ENCODE data around the gene APOL3. TPM values are rescaled to one million over a fixed set of nuclear protein-coding genes. Genes with fewer than 3 reads are reported as not detected.
"Not testable (repeated sequence)": the region's sequence is repeated elsewhere in the genome, so short reads cannot be mapped to it uniquely, and the experiment has no call there.

The APOL3 gene
- total RNA-seq, 2 donors from 2014 or later: 55.6 to 55.7 TPM

DNA sequence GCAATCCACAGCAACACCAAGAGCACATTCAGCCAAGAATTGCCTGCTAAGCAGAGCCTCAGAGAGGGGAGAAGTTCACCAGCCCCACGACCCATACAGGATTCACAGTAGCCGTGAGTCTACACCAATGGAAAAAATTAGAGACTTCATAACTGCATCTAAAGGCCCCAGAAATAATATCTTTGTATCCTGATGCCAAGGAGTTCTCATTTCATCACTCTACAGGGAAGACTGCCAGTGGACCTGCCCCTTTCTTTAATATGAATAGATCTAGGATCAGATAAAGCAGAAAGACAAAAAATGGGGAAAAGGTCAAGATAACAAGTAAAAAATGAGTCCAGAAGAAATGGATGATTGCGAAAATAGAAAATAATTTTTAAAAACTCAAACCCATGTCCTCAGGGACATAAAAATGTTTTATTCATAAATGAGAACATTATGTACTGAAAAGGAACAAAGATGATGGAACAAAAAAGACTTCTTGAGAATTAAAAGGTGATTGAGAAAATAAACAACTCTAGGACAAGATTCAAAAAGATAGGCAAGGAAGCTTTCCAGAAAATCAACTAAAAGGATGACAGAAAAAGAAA is 9.5 kb downstream of the APOL3 start:
- DNase-seq (no peak), ATAC-seq (replicated peaks in 1 of 2) (no peak)
- no peaks in the 10 kb centered on the region for H3K27me3 Mint-ChIP-seq (ENCODE audit: low read depth)
- peaks cover 65% of the 10 kb centered on the region for H3K4me1 Mint-ChIP-seq (ENCODE audit: low read depth)
- H3K9me3 Mint-ChIP-seq: peaks cover 3% of the 10 kb centered on the region in 2 donors
- no peak overlapping the region for H3K4me3 Mint-ChIP-seq
- peak overlapping the region; percentile 68 for H3K27ac Mint-ChIP-seq
- H3K36me3 Mint-ChIP-seq (ENCODE audit: insufficient read depth in 2 of 2): peaks cover 11 to 21% of the 10 kb centered on the region in 2 donors

DNA sequence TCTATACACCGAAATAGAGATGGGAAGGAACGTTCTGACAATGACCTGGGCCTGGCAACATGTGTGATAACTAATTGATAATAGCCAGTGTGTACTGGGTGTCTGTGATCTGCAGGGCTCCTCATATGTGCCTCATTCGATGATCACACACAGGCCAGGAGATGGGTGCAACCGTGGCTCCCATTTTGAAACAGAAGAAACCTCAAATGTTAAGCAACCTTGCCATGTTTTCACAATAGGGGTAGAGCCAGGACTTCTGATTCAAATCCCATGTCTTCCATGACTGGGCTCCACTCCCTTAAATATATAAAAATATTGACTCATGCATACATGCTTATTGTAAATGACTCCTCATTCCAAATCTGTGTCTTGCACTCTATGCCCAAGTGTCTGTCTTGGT is 11.1 kb downstream of the APOL3 start:
- Mint-ChIP-seq H3K4me3 (no peak overlapping the region), H3K4me1 (ENCODE audit: low read depth) (peaks cover 53% of the 10 kb centered on the region), H3K27ac (peak overlapping the region; percentile 68)

DNA sequence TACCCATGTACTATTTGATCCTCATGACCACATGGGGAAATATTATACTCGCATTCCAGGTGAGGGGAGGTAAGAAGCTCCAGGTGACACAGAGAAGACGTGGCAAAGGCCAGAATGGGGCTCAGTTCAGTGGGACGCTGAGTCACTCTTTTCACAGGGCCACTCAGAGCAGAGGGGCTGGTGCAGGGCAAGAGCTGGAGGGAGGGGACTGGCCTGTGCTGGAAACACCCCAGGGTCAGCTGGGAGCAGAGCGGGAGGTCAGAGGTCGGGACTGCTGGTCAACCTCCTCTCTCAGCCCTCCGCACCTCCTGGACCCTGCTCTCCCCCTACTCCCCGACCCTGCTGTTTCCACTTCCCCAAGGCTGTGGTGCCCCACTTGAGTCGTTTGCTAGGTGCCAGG is 12.1 kb downstream of the APOL3 start:
- no peak for ATAC-seq (replicated peaks in 1 of 2)
- H3K4me1 Mint-ChIP-seq (ENCODE audit: low read depth): peaks cover 43% of the 10 kb centered on the region
- H3K9me3 Mint-ChIP-seq: peaks cover 3% of the 10 kb centered on the region in 2 donors
- no peak overlapping the region for H3K4me3 Mint-ChIP-seq
- H3K27ac Mint-ChIP-seq: no peak overlapping the region
- H3K27me3 Mint-ChIP-seq (ENCODE audit: low read depth): no peaks in the 10 kb centered on the region
- DNase-seq: no peak
- H3K36me3 Mint-ChIP-seq (ENCODE audit: insufficient read depth in 2 of 2): peaks cover 6 to 8% of the 10 kb centered on the region in 2 donors

More for the DNA sequence above, 11.1 kb downstream of the APOL3 start:
- H3K27me3 Mint-ChIP-seq (ENCODE audit: low read depth): no peaks in the 10 kb centered on the region
- ATAC-seq (replicated peaks in 1 of 2) (peak in 1 of 2 donors; percentile 26), DNase-seq (no peak)
- peaks cover 3% of the 10 kb centered on the region in 2 donors for H3K9me3 Mint-ChIP-seq
- peaks cover 6 to 12% of the 10 kb centered on the region in 2 donors for H3K36me3 Mint-ChIP-seq (ENCODE audit: insufficient read depth in 2 of 2)

DNA sequence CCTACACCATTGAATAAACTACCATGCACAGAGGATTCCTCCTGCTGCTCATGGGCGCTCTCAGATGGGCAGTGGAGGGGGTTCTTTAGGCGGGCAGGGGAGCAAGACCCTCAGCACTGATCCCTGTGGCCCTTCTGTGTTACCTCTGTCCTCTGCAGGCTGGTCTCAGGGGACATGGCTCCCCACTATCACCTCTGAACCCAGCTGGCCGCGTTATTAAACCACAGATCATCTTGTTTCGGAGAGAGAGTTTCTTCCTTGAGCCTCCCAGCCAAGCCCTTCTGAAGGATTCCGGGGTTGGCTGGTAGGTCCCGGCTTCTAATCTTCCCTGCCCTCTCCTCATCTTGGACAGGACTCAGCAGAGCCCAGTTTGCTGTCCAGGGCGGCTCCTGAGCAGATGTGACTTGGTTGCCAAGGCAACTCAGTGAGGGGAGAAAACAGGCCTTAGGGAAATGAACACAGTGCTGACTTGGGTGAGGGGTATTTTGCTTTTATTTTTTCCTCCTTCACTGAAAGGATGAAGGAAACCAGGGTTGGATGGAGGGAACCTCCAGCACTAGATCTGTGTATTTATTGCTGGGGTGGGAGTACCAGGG is 13.3 kb downstream of the APOL3 start:
- Mint-ChIP-seq H3K27ac (no peak overlapping the region), H3K36me3 (ENCODE audit: insufficient read depth in 2 of 2) (peaks cover 8 to 11% of the 10 kb centered on the region in 2 donors)
- DNase-seq: no peak

DNA sequence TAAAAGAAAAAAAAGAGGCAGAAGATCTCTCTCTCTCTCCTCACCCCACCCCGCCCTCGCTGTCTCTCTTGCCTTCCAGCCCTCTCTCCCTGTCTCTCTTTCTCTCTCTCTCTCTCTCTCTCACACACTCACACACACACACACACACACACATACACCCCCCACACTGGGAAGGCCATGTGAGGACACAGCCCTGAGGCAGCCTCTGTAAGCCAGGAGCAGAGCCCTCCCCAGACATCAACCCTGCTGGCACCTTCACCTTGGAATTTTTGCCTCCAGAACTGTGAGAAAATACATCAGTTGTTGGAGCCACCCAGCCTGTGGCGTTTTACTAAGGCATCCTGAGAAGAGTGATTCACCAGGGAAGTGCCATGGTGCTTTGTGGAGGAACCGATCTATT is 14.7 kb downstream of the APOL3 start:
- ATAC-seq (replicated peaks in 1 of 2): no peak
- Mint-ChIP-seq H3K9me3 (no peaks in the 10 kb centered on the region), H3K36me3 (ENCODE audit: insufficient read depth in 2 of 2) (peaks cover 3 to 5% of the 10 kb centered on the region in 2 donors), H3K4me3 (no peak overlapping the region), H3K4me1 (ENCODE audit: low read depth) (peaks cover 22% of the 10 kb centered on the region), H3K27ac (peak overlapping the region; percentile 7), H3K27me3 (ENCODE audit: low read depth) (no peaks in the 10 kb centered on the region)
- no peak for DNase-seq

More for the DNA sequence above, 13.3 kb downstream of the APOL3 start:
- peaks cover 3% of the 10 kb centered on the region in 2 donors for H3K9me3 Mint-ChIP-seq
- H3K27me3 Mint-ChIP-seq (ENCODE audit: low read depth): no peaks in the 10 kb centered on the region
- peaks cover 37% of the 10 kb centered on the region for H3K4me1 Mint-ChIP-seq (ENCODE audit: low read depth)
- ATAC-seq (replicated peaks in 1 of 2): no peak
- no peak overlapping the region for H3K4me3 Mint-ChIP-seq

DNA sequence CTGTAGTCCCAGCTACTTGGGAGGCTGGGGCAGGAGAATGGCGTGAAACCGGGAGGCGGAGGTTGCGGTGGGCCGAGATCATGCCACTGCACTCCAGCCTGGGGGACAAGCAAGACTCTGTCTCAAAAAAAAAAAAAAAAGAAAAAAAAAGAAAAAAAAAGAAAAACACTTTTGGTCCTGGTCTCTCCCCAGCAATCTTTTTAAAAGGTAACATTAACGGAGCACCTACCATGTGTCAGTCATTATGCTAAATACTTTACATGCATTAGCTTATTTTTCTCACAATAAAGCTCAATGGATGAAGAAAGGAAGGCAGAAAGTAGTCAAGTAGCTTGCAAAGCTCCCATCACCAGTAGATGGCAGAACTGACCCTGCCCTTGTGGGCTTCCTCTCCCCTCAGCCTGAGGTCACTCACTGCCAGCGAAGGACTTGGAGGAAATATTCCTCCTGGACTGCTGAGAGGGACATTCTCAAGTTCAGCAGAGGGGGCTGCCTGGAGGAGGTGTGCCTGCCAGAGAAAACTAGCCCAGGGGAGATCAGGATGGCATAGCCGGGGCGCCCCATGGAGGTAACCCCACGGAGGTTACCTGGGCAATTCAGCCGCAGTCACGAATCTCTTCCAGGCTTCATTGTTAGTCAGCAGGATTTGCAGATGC is 15.5 kb downstream of the APOL3 start:
- Mint-ChIP-seq H3K36me3 (ENCODE audit: insufficient read depth in 2 of 2) (peaks cover 3 to 5% of the 10 kb centered on the region in 2 donors), H3K27me3 (ENCODE audit: low read depth) (no peaks in the 10 kb centered on the region)
- DNase-seq: peak; percentile 44 to 46

DNA sequence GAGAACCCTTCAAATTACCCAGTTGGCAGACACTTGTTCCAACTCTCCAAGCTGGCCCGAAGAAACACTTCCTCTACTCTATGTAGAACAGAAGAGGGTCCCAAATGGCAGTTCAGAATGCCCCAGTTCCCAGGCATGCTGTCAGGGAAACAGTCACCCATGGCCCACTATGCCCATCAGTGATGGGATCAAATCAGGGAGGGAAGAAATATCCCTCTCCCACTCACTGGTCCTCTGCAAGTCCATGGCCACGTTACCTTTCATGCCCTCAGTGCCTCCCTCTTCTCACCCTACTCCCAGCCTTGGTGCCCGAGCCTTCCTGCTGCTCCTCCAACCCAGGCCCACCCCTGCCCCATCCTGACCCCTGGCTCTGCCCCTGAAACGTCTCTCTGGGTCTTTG is 16.6 kb downstream of the APOL3 start:
- Mint-ChIP-seq H3K4me3 (no peak overlapping the region), H3K9me3 (no peaks in the 10 kb centered on the region), H3K27me3 (ENCODE audit: low read depth) (no peaks in the 10 kb centered on the region), H3K27ac (peak overlapping the region; percentile 21), H3K36me3 (ENCODE audit: insufficient read depth in 2 of 2) (peaks cover 3 to 5% of the 10 kb centered on the region in 2 donors), H3K4me1 (ENCODE audit: low read depth) (peaks cover 10% of the 10 kb centered on the region)
- DNase-seq: no peak
- ATAC-seq (replicated peaks in 1 of 2): no peak

More for the DNA sequence above, 15.5 kb downstream of the APOL3 start:
- H3K4me3 Mint-ChIP-seq: no peak overlapping the region
- ATAC-seq (replicated peaks in 1 of 2): peak; percentile 52 to 65
- H3K27ac Mint-ChIP-seq: peak overlapping the region; percentile 42
- H3K9me3 Mint-ChIP-seq: no peaks in the 10 kb centered on the region
- peaks cover 14% of the 10 kb centered on the region for H3K4me1 Mint-ChIP-seq (ENCODE audit: low read depth)

DNA sequence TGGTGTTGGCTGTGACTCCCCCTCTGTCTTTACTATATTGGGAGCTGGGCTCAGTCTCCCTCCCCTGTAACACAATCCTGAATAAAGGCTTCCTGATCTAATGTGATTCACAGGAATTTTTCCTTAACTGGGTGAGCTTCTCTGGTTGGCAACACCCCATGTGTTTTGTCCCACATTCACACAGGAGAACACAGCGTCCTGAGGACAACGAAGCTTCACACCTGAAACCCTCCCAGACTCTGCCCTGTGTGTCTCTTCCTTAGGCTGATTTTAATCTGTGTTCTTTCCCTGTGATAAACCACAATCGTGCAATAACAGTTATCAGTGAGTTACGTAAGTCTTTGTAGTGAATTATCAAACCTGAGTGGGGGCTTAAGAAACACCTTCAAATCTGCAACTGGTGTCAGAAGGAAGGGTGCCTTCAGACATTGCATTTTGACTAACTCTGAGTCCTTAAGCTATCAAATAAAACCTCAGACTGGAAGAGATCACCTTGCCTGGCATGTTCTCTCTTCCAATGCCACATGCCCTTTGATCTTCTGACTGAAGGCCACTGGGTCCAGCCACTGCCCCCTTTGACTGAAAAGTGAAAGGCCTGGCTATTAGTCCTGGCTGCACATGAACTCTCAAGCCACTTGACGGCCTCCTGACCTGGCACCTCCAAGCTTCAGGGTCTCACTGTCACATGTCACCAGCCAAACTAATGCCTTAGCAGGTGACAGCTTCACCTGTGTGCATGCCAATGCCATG is 17.3 kb downstream of the APOL3 start:
- no peaks in the 10 kb centered on the region for H3K27me3 Mint-ChIP-seq (ENCODE audit: low read depth)
- no peak overlapping the region for H3K4me3 Mint-ChIP-seq
- no peaks in the 10 kb centered on the region for H3K9me3 Mint-ChIP-seq
- H3K4me1 Mint-ChIP-seq (ENCODE audit: low read depth): peaks cover 10% of the 10 kb centered on the region
- H3K36me3 Mint-ChIP-seq (ENCODE audit: insufficient read depth in 2 of 2): peaks cover 3 to 5% of the 10 kb centered on the region in 2 donors
- ATAC-seq (replicated peaks in 1 of 2) (no peak), DNase-seq (no peak)
- H3K27ac Mint-ChIP-seq: peak overlapping the region; percentile 52

DNA sequence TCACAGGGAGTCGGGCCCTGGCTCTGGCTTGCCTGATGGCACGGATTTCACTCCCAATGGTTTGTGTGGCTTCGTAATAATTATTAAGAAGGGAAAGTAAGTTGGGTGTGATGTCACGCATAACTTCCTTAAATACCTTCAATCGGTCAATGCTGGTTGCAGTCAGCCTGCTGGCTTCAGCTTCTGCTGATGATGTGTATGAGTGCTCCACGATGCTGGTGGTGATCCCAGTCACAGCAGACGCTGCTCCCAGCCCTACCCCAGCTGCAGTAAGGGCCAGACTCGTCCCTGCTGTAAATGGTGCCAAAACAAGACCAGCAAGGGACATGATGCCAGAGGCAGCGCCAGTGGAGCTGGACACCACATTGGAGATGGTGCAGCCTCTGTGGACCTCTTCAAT is 19.1 kb downstream of the APOL3 start:
- DNase-seq: no peak
- ATAC-seq (replicated peaks in 1 of 2): no peak
- H3K9me3 Mint-ChIP-seq: no peaks in the 10 kb centered on the region
- H3K27ac Mint-ChIP-seq: no peak overlapping the region
- no peak overlapping the region for H3K4me3 Mint-ChIP-seq
- H3K36me3 Mint-ChIP-seq (ENCODE audit: insufficient read depth in 2 of 2): peaks cover 3 to 5% of the 10 kb centered on the region in 2 donors
- H3K4me1 Mint-ChIP-seq (ENCODE audit: low read depth): peaks cover 10% of the 10 kb centered on the region
- no peaks in the 10 kb centered on the region for H3K27me3 Mint-ChIP-seq (ENCODE audit: low read depth)

DNA sequence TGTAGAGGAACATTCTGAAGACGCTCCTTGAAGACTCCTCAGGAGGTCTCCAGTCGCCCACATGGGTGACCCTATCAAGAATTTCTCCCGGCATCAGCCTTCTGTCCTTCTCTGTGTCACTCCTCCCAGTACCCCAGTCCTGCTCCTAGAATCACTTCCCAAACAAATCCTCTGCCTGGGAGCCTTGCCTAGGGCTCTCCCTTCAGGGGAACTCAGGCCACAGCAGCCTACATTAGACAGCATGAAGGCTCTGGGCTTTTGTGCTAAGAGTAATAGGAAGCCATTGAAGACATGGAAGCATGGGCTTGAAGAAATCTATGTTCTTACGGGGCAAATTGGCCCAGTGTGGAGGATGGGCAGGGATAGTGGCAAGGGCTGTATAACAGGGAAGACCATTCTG is 21.8 kb downstream of the APOL3 start:
- not testable (repeated sequence) for H3K9me3 Mint-ChIP-seq; ATAC-seq (replicated peaks in 1 of 2); H3K27me3 Mint-ChIP-seq (ENCODE audit: low read depth); H3K4me3 Mint-ChIP-seq; DNase-seq; H3K36me3 Mint-ChIP-seq (ENCODE audit: insufficient read depth in 2 of 2); H3K27ac Mint-ChIP-seq
- H3K4me1 Mint-ChIP-seq (ENCODE audit: low read depth): peaks cover 18% of the 10 kb centered on the region

DNA sequence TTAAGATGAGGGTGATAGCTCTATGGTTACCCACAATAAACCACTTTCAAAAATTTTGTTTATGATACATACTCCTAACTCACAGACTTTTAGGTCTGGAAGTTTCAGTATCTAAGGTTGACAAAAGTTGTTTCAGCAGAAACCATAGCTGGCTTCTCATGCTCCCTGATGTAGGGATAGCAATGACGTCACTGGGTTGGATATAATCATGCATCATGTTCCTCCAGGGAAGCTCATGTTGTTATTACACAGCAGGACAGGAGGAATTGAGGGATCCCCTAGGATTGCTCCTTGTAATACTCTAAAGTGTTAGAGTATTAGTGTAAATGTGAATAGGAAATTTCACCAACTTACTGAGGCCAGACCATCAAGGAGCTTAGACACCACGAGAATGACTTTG is 23.6 kb downstream of the APOL3 start:
- H3K4me3 Mint-ChIP-seq: no peak overlapping the region
- no peaks in the 10 kb centered on the region for H3K27me3 Mint-ChIP-seq (ENCODE audit: low read depth)
- no peaks in the 10 kb centered on the region for H3K9me3 Mint-ChIP-seq
- ATAC-seq (replicated peaks in 1 of 2) (no peak), DNase-seq (no peak)
- H3K36me3 Mint-ChIP-seq (ENCODE audit: insufficient read depth in 2 of 2): no peaks in the 10 kb centered on the region
- H3K4me1 Mint-ChIP-seq (ENCODE audit: low read depth): peaks cover 19% of the 10 kb centered on the region
- no peak overlapping the region for H3K27ac Mint-ChIP-seq

DNA sequence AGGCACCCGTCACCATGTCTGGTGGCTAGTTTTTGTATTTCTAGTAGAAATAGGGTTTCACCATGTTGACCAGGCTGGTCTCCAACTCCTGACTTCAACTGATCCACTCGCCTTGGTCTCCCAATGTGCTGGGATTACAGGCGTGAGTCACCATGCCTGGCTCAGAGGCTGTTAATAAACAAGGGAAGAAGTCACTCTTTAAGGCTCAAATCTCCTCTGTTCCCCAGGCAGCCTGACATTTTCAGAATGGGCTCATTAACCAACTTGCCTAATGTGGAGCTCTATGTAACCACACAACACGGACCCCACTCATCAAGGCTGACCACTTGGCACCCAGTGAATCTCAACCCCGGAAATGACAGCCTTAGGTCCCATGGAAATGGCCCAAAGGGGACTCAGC is 24.1 kb downstream of the APOL3 start:
- no peak for ATAC-seq (replicated peaks in 1 of 2)
- no peak for DNase-seq
- Mint-ChIP-seq H3K27me3 (ENCODE audit: low read depth) (no peaks in the 10 kb centered on the region), H3K9me3 (no peaks in the 10 kb centered on the region), H3K4me1 (ENCODE audit: low read depth) (peaks cover 19% of the 10 kb centered on the region), H3K27ac (no peak overlapping the region), H3K36me3 (ENCODE audit: insufficient read depth in 2 of 2) (no peaks in the 10 kb centered on the region), H3K4me3 (no peak overlapping the region)
